ENCODE results near the gene PHF24. TPM values are rescaled to one million over a fixed set of nuclear protein-coding genes. Genes with fewer than 3 reads are reported as not detected.

Gene PHF24
- total RNA-seq, 2 experiments from 2014 or later: not detected

DNA sequence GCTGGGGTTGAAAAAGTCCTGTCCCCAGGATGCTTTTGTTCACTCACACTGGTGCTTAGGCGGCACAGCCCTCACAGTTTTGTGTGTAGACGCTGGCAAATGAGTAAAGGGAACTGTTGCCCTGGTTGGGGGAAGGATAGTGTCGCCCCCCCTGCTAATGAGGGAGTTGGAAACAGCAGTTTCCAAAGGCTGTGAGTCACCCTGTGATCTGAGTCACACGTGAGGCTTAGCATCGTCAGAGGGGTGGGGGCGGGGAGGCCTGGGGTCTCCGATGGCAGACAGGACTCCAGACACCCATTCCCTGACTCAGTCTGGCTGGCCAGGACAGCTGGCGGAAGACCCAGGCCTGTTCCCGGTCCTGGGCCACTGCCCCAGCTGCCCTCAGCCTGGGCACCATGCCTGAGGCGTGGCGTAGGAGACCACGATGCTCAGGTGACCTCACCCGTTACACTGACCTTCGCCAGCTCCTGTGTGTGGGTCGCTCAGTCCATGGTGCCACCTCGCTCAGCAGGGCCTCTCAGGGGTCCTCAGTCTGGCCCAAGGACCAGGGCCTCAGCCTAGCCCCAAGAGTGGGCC, 34.4 kb downstream of the PHF24 start:
- Mint-ChIP-seq H3K27ac (no peak overlapping the region), H3K4me3 (peak overlapping the region; percentile 6), H3K36me3 (ENCODE audit: low read depth) (no peaks in the 10 kb centered on the region), H3K27me3 (no peaks in the 10 kb centered on the region), H3K4me1 (ENCODE audit: low read depth) (peaks cover 21% of the 10 kb centered on the region), H3K9me3 (no peaks in the 10 kb centered on the region)
- Histone ChIP-seq H3K27ac (ENCODE audit: low read depth in 1 of 2, low read length in 2 of 2) (no peak overlapping the region), H3K36me3 (ENCODE audit: insufficient read depth, low read length) (no peaks in the 10 kb centered on the region), H3K27me3 (ENCODE audit: control insufficient read depth in 1 of 2, insufficient read depth in 2 of 2, low read length in 2 of 2) (no peaks in the 10 kb centered on the region), H3K4me3 (ENCODE audit: low read length) (no peak overlapping the region), H3K4me1 (ENCODE audit: insufficient read depth, low read length) (peaks cover 27% of the 10 kb centered on the region), H3K9me3 (ENCODE audit: control insufficient read depth in 1 of 2, insufficient read depth in 1 of 2, low read length in 2 of 2) (no peaks in the 10 kb centered on the region)
- ATAC-seq (ENCODE audit: poor library complexity): no peak
- ChIA-PET CTCF (interaction anchor here (1.4 kb wide), 1 partner anchor 93 kb away, joined by 3 read pairs; no protein-coding TSS in a partner anchor), POLR2A (no interaction called here)
- intact Hi-C loops (cut with DNase I, micrococcal nuclease): loop anchor here in 1 of 2 experiments (5.0 kb wide), 2 partner anchors 535 to 820 kb away; partner anchors contain the start of genes DNAI1, FAM219A and SPAG8
- DNase-seq: peak in 5 of 14 experiments; percentile 11 to 69 (median 53)
- TF ChIP-seq, protein P1, sequence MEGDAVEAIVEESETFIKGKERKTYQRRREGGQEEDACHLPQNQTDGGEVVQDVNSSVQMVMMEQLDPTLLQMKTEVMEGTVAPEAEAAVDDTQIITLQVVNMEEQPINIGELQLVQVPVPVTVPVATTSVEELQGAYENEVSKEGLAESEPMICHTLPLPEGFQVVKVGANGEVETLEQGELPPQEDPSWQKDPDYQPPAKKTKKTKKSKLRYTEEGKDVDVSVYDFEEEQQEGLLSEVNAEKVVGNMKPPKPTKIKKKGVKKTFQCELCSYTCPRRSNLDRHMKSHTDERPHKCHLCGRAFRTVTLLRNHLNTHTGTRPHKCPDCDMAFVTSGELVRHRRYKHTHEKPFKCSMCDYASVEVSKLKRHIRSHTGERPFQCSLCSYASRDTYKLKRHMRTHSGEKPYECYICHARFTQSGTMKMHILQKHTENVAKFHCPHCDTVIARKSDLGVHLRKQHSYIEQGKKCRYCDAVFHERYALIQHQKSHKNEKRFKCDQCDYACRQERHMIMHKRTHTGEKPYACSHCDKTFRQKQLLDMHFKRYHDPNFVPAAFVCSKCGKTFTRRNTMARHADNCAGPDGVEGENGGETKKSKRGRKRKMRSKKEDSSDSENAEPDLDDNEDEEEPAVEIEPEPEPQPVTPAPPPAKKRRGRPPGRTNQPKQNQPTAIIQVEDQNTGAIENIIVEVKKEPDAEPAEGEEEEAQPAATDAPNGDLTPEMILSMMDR (IDR thresholded peaks at IDR 0.05): no peak

GRCh38 chr9:34993502-34994259, 35.6 kb downstream of the PHF24 start:
- DNase-seq: no peak
- Histone ChIP-seq H3K27me3 (ENCODE audit: control insufficient read depth in 1 of 2, insufficient read depth in 2 of 2, low read length in 2 of 2) (no peaks in the 10 kb centered on the region), H3K9me3 (ENCODE audit: control insufficient read depth in 1 of 2, insufficient read depth in 1 of 2, low read length in 2 of 2) (no peaks in the 10 kb centered on the region), H3K27ac (ENCODE audit: low read depth in 1 of 2, low read length in 2 of 2) (no peak overlapping the region), H3K4me1 (ENCODE audit: insufficient read depth, low read length) (peaks cover 16% of the 10 kb centered on the region), H3K36me3 (ENCODE audit: insufficient read depth, low read length) (no peaks in the 10 kb centered on the region), H3K4me3 (ENCODE audit: low read length) (no peak overlapping the region)
- POLR2A ChIA-PET: no interaction called here
- H3K36me3 Mint-ChIP-seq (ENCODE audit: low read depth): no peaks in the 10 kb centered on the region
- no peak overlapping the region for H3K4me3 Mint-ChIP-seq
- peaks cover 12% of the 10 kb centered on the region for H3K4me1 Mint-ChIP-seq (ENCODE audit: low read depth)
- no peaks in the 10 kb centered on the region for H3K27me3 Mint-ChIP-seq
- no peak for ATAC-seq (ENCODE audit: poor library complexity)
- CTCF ChIA-PET: interaction anchor here (1.0 to 1.5 kb wide), 2 partner anchors 8 to 94 kb away, joined by 4 to 7 read pairs; no protein-coding TSS in a partner anchor
- TF ChIP-seq, protein P1 (IDR thresholded peaks at IDR 0.05): no peak
- no peak overlapping the region for H3K27ac Mint-ChIP-seq
- H3K9me3 Mint-ChIP-seq: no peaks in the 10 kb centered on the region
- intact Hi-C loops (cut with DNase I, micrococcal nuclease): loop anchor here in 1 of 2 experiments (5.0 kb wide), 2 partner anchors 536 to 819 kb away; partner anchors contain the start of genes DNAI1, FAM219A and SPAG8

GRCh38 chr9:34994260-34994899, 36.3 kb downstream of the PHF24 start:
- Mint-ChIP-seq H3K27me3 (no peaks in the 10 kb centered on the region), H3K27ac (no peak overlapping the region), H3K36me3 (ENCODE audit: low read depth) (no peaks in the 10 kb centered on the region), H3K4me1 (ENCODE audit: low read depth) (peaks cover 8% of the 10 kb centered on the region), H3K4me3 (no peak overlapping the region), H3K9me3 (no peaks in the 10 kb centered on the region)
- POLR2A ChIA-PET: no interaction called here
- Histone ChIP-seq H3K36me3 (ENCODE audit: insufficient read depth, low read length) (no peaks in the 10 kb centered on the region), H3K4me1 (ENCODE audit: insufficient read depth, low read length) (peaks cover 11% of the 10 kb centered on the region), H3K4me3 (ENCODE audit: low read length) (no peak overlapping the region), H3K27ac (ENCODE audit: low read depth in 1 of 2, low read length in 2 of 2) (no peak overlapping the region), H3K9me3 (ENCODE audit: control insufficient read depth in 1 of 2, insufficient read depth in 1 of 2, low read length in 2 of 2) (no peaks in the 10 kb centered on the region), H3K27me3 (ENCODE audit: control insufficient read depth in 1 of 2, insufficient read depth in 2 of 2, low read length in 2 of 2) (no peaks in the 10 kb centered on the region)
- CTCF ChIA-PET: interaction anchor here (1.0 to 1.6 kb wide), 3 partner anchors 9 to 95 kb away, joined by 4 to 7 read pairs (median 6); no protein-coding TSS in a partner anchor
- intact Hi-C loops (cut with DNase I, micrococcal nuclease): loop anchor here in 1 of 2 experiments (5.0 kb wide), 2 partner anchors 537 to 818 kb away; partner anchors contain the start of genes DNAI1, FAM219A and SPAG8
- TF ChIP-seq, protein P1 (IDR thresholded peaks at IDR 0.05): peak; percentile 30
- ATAC-seq (ENCODE audit: poor library complexity): no peak
- DNase-seq: no peak

Data from CD4-positive, alpha-beta T cell (primary cell).